SK-N-SH (cell line): ENCODE data around the gene LIMK1. TPM values are rescaled to one million over a fixed set of nuclear protein-coding genes. Genes with fewer than 3 reads are reported as not detected.

ENCODE experiments used
- CTCF ChIA-PET: fragments of 300-600, 350-600 bp; formaldehyde crosslinking; extraction: SDS; loops from one replicate; lab custom pipeline; 2021; lab: Yijun Ruan, JAX
- POLR2A ChIA-PET: fragments of 350-600 bp; sonication (Branson Sonifier 250); formaldehyde crosslinking; extraction: SDS; loops from one replicate; lab custom pipeline; 2020; ENCODE audit warnings: antibody characterized with exemption, inconsistent platforms; lab: Yijun Ruan, JAX
- DNase-seq: peaks from one replicate; pipeline ENCODE4 v3.0.0; 2012
- H2AFZ ChIP-seq: fragments of 200-600 bp; sonication (generic); 2 replicates; pipeline ENCODE4 v1.8.1; 2016; ENCODE audit warnings: antibody characterized with exemption, mild to moderate bottlenecking, low read depth
- H3F3A ChIP-seq: fragments of 200-600 bp; sonication (generic); replicated peaks from 2 replicates; pipeline ENCODE3; 2016; ENCODE audit warnings: antibody characterized with exemption, mild to moderate bottlenecking; ENCODE audit not compliant: insufficient read depth
- H3K27ac ChIP-seq, 2 experiments: fragments of 200-500 bp in 1 of 2; fragments of 200-600 bp in 1 of 2; sonication (Bioruptor generic) in 1 of 2; sonication (generic), shearing (Covaris generic) in 1 of 2; 2 replicates each; pipeline versions ENCODE4 v1.5.1 to v1.6.1; 2014 to 2016; ENCODE audit warnings: low read depth in 2 of 2, inconsistent platforms in 1 of 2, low read length in 1 of 2, mild to moderate bottlenecking in 1 of 2, mixed read lengths in 1 of 2
- H3K27me3 ChIP-seq: fragments of 200-600 bp; sonication (generic), shearing (Covaris generic); 2 replicates; pipeline ENCODE4 v1.6.1; 2016; ENCODE audit warnings: mixed run types; ENCODE audit not compliant: insufficient read depth
- H3K36me3 ChIP-seq, 2 experiments: fragments of 200-500 bp in 1 of 2; fragments of 200-600 bp in 1 of 2; sonication (Bioruptor generic) in 1 of 2; sonication (generic) in 1 of 2; replicated peaks in 1 of 2; 2 replicates each; pipeline versions ENCODE3 to v1.5.1; 2014 to 2016; ENCODE audit warnings: low read length in 1 of 2, mild to moderate bottlenecking in 1 of 2; ENCODE audit not compliant: insufficient read depth in 2 of 2, control insufficient read depth in 1 of 2
- H3K4me1 ChIP-seq, 2 experiments: fragments of 200-500 bp in 1 of 2; fragments of 200-600 bp in 1 of 2; sonication (Bioruptor generic) in 1 of 2; sonication (generic), shearing (Covaris generic) in 1 of 2; 2 replicates each; pipeline versions ENCODE4 v1.5.1 to v1.6.1; 2014 to 2016; ENCODE audit warnings: low read depth in 1 of 2, low read length in 1 of 2, mixed run types in 1 of 2; ENCODE audit not compliant: insufficient read depth in 2 of 2, control insufficient read depth in 1 of 2
- H3K4me2 ChIP-seq: fragments of 200-600 bp; sonication (generic), shearing (Covaris generic); 2 replicates; pipeline ENCODE4 v1.6.1; 2017; ENCODE audit warnings: mixed run types
- H3K4me3 ChIP-seq, 2 experiments: fragments of 200-500 bp in 1 of 2; fragments of 200-600 bp in 1 of 2; sonication (Bioruptor generic) in 1 of 2; sonication (generic), shearing (Covaris generic) in 1 of 2; 2 replicates each; pipeline versions ENCODE4 v1.5.1 to v1.8.1; 2014 to 2016; ENCODE audit warnings: low read depth in 2 of 2, inconsistent platforms in 1 of 2, low read length in 1 of 2, mild to moderate bottlenecking in 1 of 2, mixed read lengths in 1 of 2, moderate library complexity in 1 of 2
- H3K79me2 ChIP-seq: fragments of 200-600 bp; sonication (generic); 2 replicates; pipeline ENCODE4 v1.8.1; 2017; ENCODE audit warnings: mild to moderate bottlenecking; ENCODE audit not compliant: insufficient read depth
- H3K9ac ChIP-seq: fragments of 200-600 bp; sonication (generic); 2 replicates; pipeline ENCODE4 v1.6.1; 2017; ENCODE audit warnings: mixed run types
- H3K9me2 ChIP-seq: fragments of 200-600 bp; sonication (generic); 2 replicates; pipeline ENCODE4 v1.6.1; 2017; ENCODE audit warnings: mixed run types
- H3K9me3 ChIP-seq: fragments of 200-600 bp; sonication (generic); 2 replicates; pipeline ENCODE4 v1.6.1; 2017; ENCODE audit warnings: mixed run types, mild to moderate bottlenecking, moderate library complexity
- H4K20me1 ChIP-seq: fragments of 200-600 bp; sonication (generic); 2 replicates; pipeline ENCODE4 v1.6.1; 2017; ENCODE audit warnings: mild to moderate bottlenecking, mixed run types; ENCODE audit not compliant: insufficient read depth
- CHD2 ChIP-seq: fragments of 150-350 bp; IDR thresholded peaks from 2 replicates; pipeline ENCODE4 v1.6.1; 2018; ENCODE audit warnings: low read length; ENCODE audit not compliant: partially characterized antibody
- CTCF ChIP-seq: fragments of 200-600 bp; sonication (generic); IDR thresholded peaks from 2 replicates; pipeline ENCODE4 v1.6.1; 2017; ENCODE audit warnings: antibody characterized with exemption, mild to moderate bottlenecking, moderate library complexity
- EP300 ChIP-seq, 2 experiments: IDR thresholded peaks; 2 replicates each; pipeline versions ENCODE4 v1.4.0 to v1.6.1; 2012; ENCODE audit warnings: borderline replicate concordance in 1 of 2, low read depth in 1 of 2, low read length in 1 of 2
- EZH2phosphoT487 ChIP-seq: fragments of 200-600 bp; sonication (generic); IDR thresholded peaks from 2 replicates; pipeline ENCODE4 v1.6.1; 2017; ENCODE audit warnings: low read depth, mixed run types, mild to moderate bottlenecking, antibody characterized with exemption, moderate library complexity, borderline replicate concordance
- FOXJ3 ChIP-seq: sonication (generic); formaldehyde crosslinking; IDR thresholded peaks from 2 replicates; pipeline ENCODE4 v1.5.1; 2020; ENCODE audit warnings: mild to moderate bottlenecking, missing genetic modification reagents
- GABPA ChIP-seq: IDR thresholded peaks from 2 replicates; pipeline ENCODE4 v1.4.0; 2012; ENCODE audit warnings: low read depth, mild to moderate bottlenecking
- GATA2 ChIP-seq: sonication (generic); formaldehyde crosslinking; IDR thresholded peaks from 2 replicates; pipeline ENCODE4 v1.5.0; 2020; ENCODE audit warnings: mild to moderate bottlenecking, missing genetic modification reagents
- MAX ChIP-seq: IDR thresholded peaks from 2 replicates; pipeline ENCODE4 v1.4.0; 2012; ENCODE audit warnings: low read depth
- MEF2A ChIP-seq: IDR thresholded peaks from 2 replicates; pipeline ENCODE4 v1.4.0; 2012; ENCODE audit warnings: low read depth, borderline replicate concordance
- MXI1 ChIP-seq: IDR thresholded peaks from 2 replicates; pipeline ENCODE4 v1.6.1; 2012; ENCODE audit warnings: mild to moderate bottlenecking, low read depth, low read length, improper control_type of control experiment
- NRF1 ChIP-seq: IDR thresholded peaks from 2 replicates; pipeline ENCODE4 v1.6.1; 2012; ENCODE audit warnings: low read depth, mild to moderate bottlenecking, low read length
- PBX3 ChIP-seq: IDR thresholded peaks from 2 replicates; pipeline ENCODE4; 2012
- POLR2AphosphoS5 ChIP-seq: IDR thresholded peaks from 2 replicates; pipeline ENCODE4 v1.6.1; 2012; ENCODE audit warnings: low read depth, low read length
- RAD21 ChIP-seq: IDR thresholded peaks from 2 replicates; pipeline ENCODE4 v1.6.1; 2012; ENCODE audit warnings: mild to moderate bottlenecking, low read length
- RFX5 ChIP-seq: IDR thresholded peaks from 2 replicates; pipeline ENCODE4 v1.6.1; 2012; ENCODE audit warnings: mild to moderate bottlenecking, improper control_type of control experiment, low read length
- RXRA ChIP-seq: IDR thresholded peaks from 2 replicates; pipeline ENCODE4 v1.4.0; 2012; ENCODE audit warnings: low read depth, mild to moderate bottlenecking, borderline replicate concordance
- SIN3A ChIP-seq: IDR thresholded peaks from 2 replicates; pipeline ENCODE4 v1.6.1; 2012; ENCODE audit warnings: low read depth, mild to moderate bottlenecking, low read length, moderate library complexity, borderline replicate concordance
- SMC3 ChIP-seq: IDR thresholded peaks from 2 replicates; pipeline ENCODE4 v1.6.1; 2012; ENCODE audit warnings: low read depth, low read length, improper control_type of control experiment
- TAF1 ChIP-seq: IDR thresholded peaks from 2 replicates; pipeline ENCODE4 v1.6.1; 2012; ENCODE audit warnings: low read depth, mild to moderate bottlenecking, low read length, moderate library complexity, borderline replicate concordance
- TCF12 ChIP-seq: IDR thresholded peaks from 2 replicates; pipeline ENCODE4 v1.4.0; 2012
- TEAD4 ChIP-seq: IDR thresholded peaks from 2 replicates; pipeline ENCODE4 v1.4.0; 2012; ENCODE audit warnings: mild to moderate bottlenecking, borderline replicate concordance; ENCODE audit not compliant: insufficient read depth
- USF1 ChIP-seq: IDR thresholded peaks from 2 replicates; pipeline ENCODE4 v1.4.0; 2012; ENCODE audit warnings: low read depth, borderline replicate concordance
- WGBS: methylation state at CpG from one replicate; pipeline ENCODE4 v1.1.6; 2017; ENCODE audit warnings: low lambda C conversion rate; 5-methylcytosine and 5-hydroxymethylcytosine counted together
- polyA plus RNA-seq, 3 experiments: library from polyadenylated mRNA; depleted of rRNA; stranded (reverse); fragments of >200 nt; gene quantifications; 2 replicates each; pipeline ENCODE4 v1.2.3, GENCODE V29; 2012

The LIMK1 gene
- 64.4 and 86.6 TPM in 2 replicates for polyA plus RNA-seq (2012; rRNA removed)
- polyA plus RNA-seq (2012; cell fraction: cytosol; rRNA removed), result 46.4 and 70.1 TPM in 2 replicates
- 118 and 178 TPM in 2 replicates for polyA plus RNA-seq (2012; cell fraction: nucleus; rRNA removed)

- TF ChIP-seq FOXJ3 (CRISPR knock-in tag) (no peak), CHD2 (no peak), EP300 (IDR thresholded peaks at IDR 0.05; ENCODE audit: borderline replicate concordance in 1 of 2, low read depth in 1 of 2, low read length in 1 of 2) (no peak), TAF1 (peak; percentile 86), PBX3 (peak; percentile 59), RFX5 (no peak), SMC3 (no peak), TEAD4 (no peak), NRF1 (peak; percentile 51), POLR2AphosphoS5 (peak; percentile 90; the same call in 1 of the 2 replicates), MAX (peak; percentile 88), MXI1 (peak; percentile 64; the same call in 1 of the 2 replicates), CTCF (no peak), EZH2phosphoT487 (no peak), GABPA (peak; percentile 51; the same call in 1 of the 2 replicates), MEF2A (no peak), SIN3A (peak; percentile 81; the same call in 1 of the 2 replicates), USF1 (no peak), TCF12 (peak; percentile 11; the same call in 1 of the 2 replicates), RXRA (no peak), RAD21 (no peak), GATA2 (no peak)
- peaks cover 37% of the 10 kb centered on the region for H3F3A ChIP-seq
- peak within 1 kb of the TSS; percentile 98 for H3K4me2 ChIP-seq
- H3K9ac ChIP-seq, result peak within 1 kb of the TSS; percentile 97
- peak within 1 kb of the TSS; percentile 57 to 98 for H3K4me3 ChIP-seq
- H3K27ac ChIP-seq, result peak within 1 kb of the TSS; percentile 62 to 86
- DNase-seq, result peak; percentile 100
- H3K9me2 ChIP-seq, result no peaks in the 10 kb centered on the region
- H3K4me1 ChIP-seq, result peaks cover 23 to 27% of the 10 kb centered on the region in 2 experiments; a peak in 3 of 4 replicates
- no peaks in the 10 kb centered on the region for H4K20me1 ChIP-seq
- peaks cover 4 to 28% of the 10 kb centered on the region in 2 experiments for H3K36me3 ChIP-seq
- H2AFZ ChIP-seq, result peak within 1 kb of the TSS; percentile 88; the same call in 1 of the 2 replicates
- POLR2A ChIA-PET, result interaction anchor here (1.2 to 2.1 kb wide), 6 partner anchors 8 to 91 kb away, joined by 4 to 12 read pairs (median 5); partner anchors contain the start of gene EIF4H
- peaks cover 44% of the 10 kb centered on the region for H3K79me2 ChIP-seq
- WGBS, result 32% methylated on average over 29 of the region's 71 CpGs
- CTCF ChIA-PET, result interaction anchor here (0.8 to 2.2 kb wide), 10 partner anchors 14 to 318 kb away, joined by 3 to 12 read pairs (median 5); no protein-coding TSS in a partner anchor
- H3K9me3 ChIP-seq, result no peaks in the 10 kb centered on the region
- H3K27me3 ChIP-seq, result no peaks in the 10 kb centered on the region
These were observed at the start of gene LIMK1 for GRCh38 chr7:74083117-74083876. Gene LIMK1, plus strand, starts transcription at chr7:74083804. Its CDS starts 187 bp downstream, at chr7:74083991.
